Lower leg skin (tissue), 4 donors: Measurements from ENCODE around the gene EIF2S1. TPM values are rescaled to one million over a fixed set of nuclear protein-coding genes. Genes with fewer than 3 reads are reported as not detected.
"Not testable (repeated sequence)": the region's sequence is repeated elsewhere in the genome, so short reads cannot be mapped to it uniquely, and the experiment has no call there.

Experiments used
- DNase-seq, 2 donors: peaks; one replicate each; pipeline ENCODE4 v3.0.0-alpha.2; 2019; ENCODE audit warnings: low spot score in 2 of 2
- H3K4me3 ChIP-seq: fragments of 200-600 bp; sonication (generic); 2 replicates; pipeline ENCODE4 v1.5.1; 2017; ENCODE audit warnings: mild to moderate bottlenecking, low read depth; ENCODE audit not compliant: poor library complexity, severe bottlenecking
- CTCF ChIP-seq, 3 donors: fragments of 450-650 bp; IDR thresholded peaks; one replicate each; pipeline ENCODE4 v1.5.1; 2016; ENCODE audit warnings: antibody characterized with exemption in 3 of 3, mild to moderate bottlenecking in 3 of 3, moderate library complexity in 2 of 3
- POLR2A ChIP-seq, 2 donors: fragments of 450-650 bp; IDR thresholded peaks; one replicate each; pipeline ENCODE4 v1.6.1; 2016 to 2017; ENCODE audit warnings: antibody characterized with exemption in 2 of 2, mild to moderate bottlenecking in 1 of 2, moderate library complexity in 1 of 2
- WGBS, 2 donors: methylation state at CpG; one replicate each; pipeline ENCODE4 v1.1.5; 2018; 5-methylcytosine and 5-hydroxymethylcytosine counted together
- intact Hi-C: fragments of 100-400 bp; cut with DNase I; formaldehyde crosslinking; loops from one replicate; pipeline ENCODE4 v1.15.0; 2023; ENCODE audit warnings: low total_unique reads
- total RNA-seq, 4 donors: library from RNA; depleted of rRNA; stranded (reverse); fragments of >200 nt; gene quantifications; one replicate each; pipeline ENCODE4 v1.1.0, GENCODE V29; 2016

EIF2S1 gene
- total RNA-seq, 4 donors from 2014 or later: 72.3 to 113 (median 96.4) TPM

GRCh38 chr14:67410313-67410712, 50.2 kb downstream of the EIF2S1 start:
- no peak overlapping the region for H3K4me3 ChIP-seq
- DNase-seq: no peak
- intact Hi-C loops: no loop called here
- TF ChIP-seq CTCF (IDR thresholded peaks at IDR 0.05) (no peak), POLR2A (IDR thresholded peaks at IDR 0.05) (no peak)
- 58 to 67% methylated on average over 9 of the region's 9 CpGs for WGBS, 2 donors

- no peak for DNase-seq
- TF ChIP-seq CTCF (IDR thresholded peaks at IDR 0.05) (no peak), POLR2A (IDR thresholded peaks at IDR 0.05) (no peak)
- H3K4me3 ChIP-seq: no peak overlapping the region
- WGBS, 2 donors: 30 to 33% methylated on average over 8 of the region's 8 CpGs
- intact Hi-C loops: no loop called here
Observed at GRCh38 chr14:67411370-67411769, 51.2 kb downstream of the EIF2S1 start.

GRCh38 chr14:67411820-67412421, 51.8 kb downstream of the EIF2S1 start, which contains the start of gene PLEK2:
PLEK2 (minus strand) TSS chr14:67412165; CDS start chr14:67412059, 106 bp downstream.
- WGBS, 2 donors: 3 to 10% methylated on average over 16 to 45 of the region's 63 CpGs
- DNase-seq: peak; percentile 42 to 91
- peak within 1 kb of the TSS; percentile 15 for H3K4me3 ChIP-seq
- TF ChIP-seq CTCF (IDR thresholded peaks at IDR 0.05) (no peak), POLR2A (IDR thresholded peaks at IDR 0.05) (no peak)
- intact Hi-C loops: no loop called here

GRCh38 chr14:67413806-67414769, 54.0 kb downstream of the EIF2S1 start:
- TF ChIP-seq CTCF (IDR thresholded peaks at IDR 0.05) (no peak), POLR2A (IDR thresholded peaks at IDR 0.05) (no peak)
- DNase-seq: no peak
- intact Hi-C loops: no loop called here
- 30 to 38% methylated on average over 3 of the region's 3 CpGs for WGBS, 2 donors
- no peak overlapping the region for H3K4me3 ChIP-seq

GRCh38 chr14:67415610-67416009, 55.5 kb downstream of the EIF2S1 start:
- H3K4me3 ChIP-seq, intact Hi-C loops, DNase-seq: not testable (repeated sequence)
- 92 to 93% methylated on average over 5 of the region's 5 CpGs for WGBS, 2 donors

GRCh38 chr14:67416085-67416484, 56.0 kb downstream of the EIF2S1 start:
- DNase-seq: no peak
- intact Hi-C loops: no loop called here
- no peak overlapping the region for H3K4me3 ChIP-seq
- WGBS, 2 donors: 44 to 52% methylated on average over 8 of the region's 8 CpGs
- no peak for TF ChIP-seq POLR2A (IDR thresholded peaks at IDR 0.05)
- no peak for TF ChIP-seq CTCF (IDR thresholded peaks at IDR 0.05)
